ENCODE results near the gene PTOV1.

Gene PTOV1

GRCh38 chr19:49814010-49814409, 36.9 kb upstream of the PTOV1 start:
- no peak for TF ChIP-seq EZH2 (IDR thresholded peaks at IDR 0.05; ENCODE audit: borderline replicate concordance, low read length)
- TF ChIP-seq, protein P1, sequence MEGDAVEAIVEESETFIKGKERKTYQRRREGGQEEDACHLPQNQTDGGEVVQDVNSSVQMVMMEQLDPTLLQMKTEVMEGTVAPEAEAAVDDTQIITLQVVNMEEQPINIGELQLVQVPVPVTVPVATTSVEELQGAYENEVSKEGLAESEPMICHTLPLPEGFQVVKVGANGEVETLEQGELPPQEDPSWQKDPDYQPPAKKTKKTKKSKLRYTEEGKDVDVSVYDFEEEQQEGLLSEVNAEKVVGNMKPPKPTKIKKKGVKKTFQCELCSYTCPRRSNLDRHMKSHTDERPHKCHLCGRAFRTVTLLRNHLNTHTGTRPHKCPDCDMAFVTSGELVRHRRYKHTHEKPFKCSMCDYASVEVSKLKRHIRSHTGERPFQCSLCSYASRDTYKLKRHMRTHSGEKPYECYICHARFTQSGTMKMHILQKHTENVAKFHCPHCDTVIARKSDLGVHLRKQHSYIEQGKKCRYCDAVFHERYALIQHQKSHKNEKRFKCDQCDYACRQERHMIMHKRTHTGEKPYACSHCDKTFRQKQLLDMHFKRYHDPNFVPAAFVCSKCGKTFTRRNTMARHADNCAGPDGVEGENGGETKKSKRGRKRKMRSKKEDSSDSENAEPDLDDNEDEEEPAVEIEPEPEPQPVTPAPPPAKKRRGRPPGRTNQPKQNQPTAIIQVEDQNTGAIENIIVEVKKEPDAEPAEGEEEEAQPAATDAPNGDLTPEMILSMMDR (IDR thresholded peaks at IDR 0.05; ENCODE audit: low read length), result no peak
- Histone ChIP-seq H3K4me2 (ENCODE audit: low read length) (peak overlapping the region; percentile 70), H3K36me3 (ENCODE audit: insufficient read depth, low read length) (no peaks in the 10 kb centered on the region; the same call in 1 of the 2 replicates), H3K9me2 (ENCODE audit: low read depth, low read length) (no peaks in the 10 kb centered on the region), H3K27ac (ENCODE audit: low read depth, low read length, poor library complexity, severe bottlenecking) (peak overlapping the region; percentile 85), H3K4me1 (ENCODE audit: insufficient read depth, low read length, severe bottlenecking) (peaks cover 54% of the 10 kb centered on the region), H3K27me3 (ENCODE audit: insufficient read depth, low read length) (no peaks in the 10 kb centered on the region), H3K4me3 (ENCODE audit: low read depth, low read length, poor library complexity, severe bottlenecking) (peak overlapping the region; percentile 71), H3K9me3 (ENCODE audit: low read length) (no peaks in the 10 kb centered on the region), H2AFZ (ENCODE audit: low read length) (peak overlapping the region; percentile 62), H3K79me2 (ENCODE audit: insufficient read depth, low read length) (peaks cover 8% of the 10 kb centered on the region), H4K20me1 (ENCODE audit: insufficient read depth, low read length) (no peaks in the 10 kb centered on the region), H3F3A (ENCODE audit: insufficient read depth, low read length) (peaks cover 10% of the 10 kb centered on the region), H3K9ac (ENCODE audit: low read length) (peak overlapping the region; percentile 19; the same call in 1 of the 2 replicates)

DNA sequence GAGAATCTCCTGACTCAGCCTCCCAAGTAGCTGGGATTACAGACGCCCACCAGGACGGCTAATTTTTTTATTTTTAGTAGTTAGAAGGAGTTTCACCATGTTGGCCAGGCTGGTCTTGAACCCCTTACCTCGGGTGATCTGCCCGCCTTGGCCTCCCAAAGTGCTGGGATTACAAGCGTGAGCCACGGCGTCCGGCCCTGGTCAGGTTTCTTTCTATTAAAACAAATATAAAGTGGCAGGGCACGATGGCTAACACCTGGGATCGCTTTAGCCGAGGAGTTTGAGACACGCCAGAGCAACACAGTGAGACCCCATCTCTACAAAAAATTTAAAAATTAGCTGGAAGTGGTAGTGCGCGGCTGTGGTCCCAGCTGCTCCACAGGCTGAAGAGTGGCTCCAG, 34.4 kb upstream of the PTOV1 start:
- Histone ChIP-seq H3K36me3 (ENCODE audit: insufficient read depth, low read length) (peaks cover 20% of the 10 kb centered on the region; the same call in 1 of the 2 replicates), H3K4me2 (ENCODE audit: low read length) (no peak overlapping the region), H3K9ac (ENCODE audit: low read length) (no peak overlapping the region), H3K4me3 (ENCODE audit: low read depth, low read length, poor library complexity, severe bottlenecking) (no peak overlapping the region), H4K20me1 (ENCODE audit: insufficient read depth, low read length) (no peaks in the 10 kb centered on the region), H3K79me2 (ENCODE audit: insufficient read depth, low read length) (peaks cover 30% of the 10 kb centered on the region), H3K9me3 (ENCODE audit: low read length) (no peaks in the 10 kb centered on the region), H3F3A (ENCODE audit: insufficient read depth, low read length) (peaks cover 10% of the 10 kb centered on the region), H3K9me2 (ENCODE audit: low read depth, low read length) (no peaks in the 10 kb centered on the region), H3K27me3 (ENCODE audit: insufficient read depth, low read length) (no peaks in the 10 kb centered on the region), H3K27ac (ENCODE audit: low read depth, low read length, poor library complexity, severe bottlenecking) (peak overlapping the region; percentile 99), H2AFZ (ENCODE audit: low read length) (no peak overlapping the region), H3K4me1 (ENCODE audit: insufficient read depth, low read length, severe bottlenecking) (peaks cover 55% of the 10 kb centered on the region)
- no peak for TF ChIP-seq EZH2 (IDR thresholded peaks at IDR 0.05; ENCODE audit: borderline replicate concordance, low read length)
- TF ChIP-seq, protein P1 (IDR thresholded peaks at IDR 0.05; ENCODE audit: low read length), result no peak

GRCh38 chr19:49817964-49818648, 32.9 kb upstream of the PTOV1 start, which contains the start of gene MED25:
MED25 (plus strand) TSS chr19:49818289; CDS start chr19:49818342, 53 bp downstream.
- no peak for TF ChIP-seq EZH2 (IDR thresholded peaks at IDR 0.05; ENCODE audit: borderline replicate concordance, low read length)
- TF ChIP-seq, protein P1 (IDR thresholded peaks at IDR 0.05; ENCODE audit: low read length), result no peak
- Histone ChIP-seq H3K27me3 (ENCODE audit: insufficient read depth, low read length) (no peaks in the 10 kb centered on the region), H3K4me1 (ENCODE audit: insufficient read depth, low read length, severe bottlenecking) (peaks cover 56% of the 10 kb centered on the region), H4K20me1 (ENCODE audit: insufficient read depth, low read length) (no peaks in the 10 kb centered on the region), H3K27ac (ENCODE audit: low read depth, low read length, poor library complexity, severe bottlenecking) (peak within 1 kb of the TSS; percentile 99), H3K4me2 (ENCODE audit: low read length) (peak within 1 kb of the TSS; percentile 88), H3K79me2 (ENCODE audit: insufficient read depth, low read length) (peaks cover 30% of the 10 kb centered on the region), H2AFZ (ENCODE audit: low read length) (no peak within 1 kb of the TSS), H3K9me2 (ENCODE audit: low read depth, low read length) (no peaks in the 10 kb centered on the region), H3K4me3 (ENCODE audit: low read depth, low read length, poor library complexity, severe bottlenecking) (peak within 1 kb of the TSS; percentile 99), H3F3A (ENCODE audit: insufficient read depth, low read length) (peaks cover 10% of the 10 kb centered on the region), H3K9ac (ENCODE audit: low read length) (peak within 1 kb of the TSS; percentile 100), H3K36me3 (ENCODE audit: insufficient read depth, low read length) (peaks cover 34% of the 10 kb centered on the region), H3K9me3 (ENCODE audit: low read length) (no peaks in the 10 kb centered on the region)

All from OCI-LY1 (cell line).